Astrocyte (in vitro differentiated cells and primary cell): Measurements from ENCODE around the gene MIEF1. TPM values are rescaled to one million over a fixed set of nuclear protein-coding genes. Genes with fewer than 3 reads are reported as not detected.
A peak's percentile ranks its signal among the peaks of the same experiment; 100 is the strongest.

ENCODE experiments used
- DNase-seq: peaks from one replicate; pipeline ENCODE4 v3.0.0-alpha.2; 2010; ENCODE audit warnings: low read depth
- FAIRE-seq: peaks from 2 replicates; lab custom pipeline; 2011; peaks lifted over from hg19 to GRCh38; lab: Jason Lieb, UNC
- H2AFZ ChIP-seq: 2 replicates; pipeline ENCODE4 v1.6.0; 2012; ENCODE audit warnings: low read depth, low read length, inconsistent platforms
- H3K27ac ChIP-seq: 2 replicates; pipeline ENCODE4 v1.5.1; 2011; ENCODE audit warnings: low read depth, low read length, inconsistent platforms
- H3K27me3 ChIP-seq: 2 replicates; pipeline ENCODE4 v1.6.0; 2011; ENCODE audit warnings: low read length, inconsistent platforms; ENCODE audit not compliant: insufficient read depth
- H3K36me3 ChIP-seq: 2 replicates; pipeline ENCODE4 v1.5.1; 2011; ENCODE audit warnings: low read length, inconsistent platforms; ENCODE audit not compliant: insufficient read depth
- H3K4me1 ChIP-seq: 2 replicates; pipeline ENCODE4 v1.5.1; 2011; ENCODE audit warnings: low read length, inconsistent platforms; ENCODE audit not compliant: insufficient read depth
- H3K4me2 ChIP-seq: 2 replicates; pipeline ENCODE4 v1.6.0; 2012; ENCODE audit warnings: low read length, inconsistent platforms
- H3K4me3 ChIP-seq: 2 replicates; pipeline ENCODE4 v1.5.1; 2011; ENCODE audit warnings: low read depth, mild to moderate bottlenecking, low read length, inconsistent platforms; ENCODE audit not compliant: insufficient read depth
- H3K79me2 ChIP-seq: 2 replicates; pipeline ENCODE4 v1.6.0; 2012; ENCODE audit warnings: mild to moderate bottlenecking, low read length, inconsistent platforms; ENCODE audit not compliant: insufficient read depth
- H3K9ac ChIP-seq: 2 replicates; pipeline ENCODE4 v1.6.0; 2012; ENCODE audit warnings: mild to moderate bottlenecking, low read length, inconsistent platforms
- H3K9me3 ChIP-seq: 2 replicates; pipeline ENCODE4 v1.5.1; 2012; ENCODE audit warnings: low read depth, mild to moderate bottlenecking, low read length, inconsistent platforms; ENCODE audit not compliant: insufficient read depth
- H4K20me1 ChIP-seq: 2 replicates; pipeline ENCODE4 v1.6.0; 2012; ENCODE audit warnings: low read length, inconsistent platforms; ENCODE audit not compliant: insufficient read depth
- H3K27ac Mint-ChIP-seq: one replicate; pipeline ENCODE4 v1.8.0; 2021; ENCODE audit warnings: mild to moderate bottlenecking, mixed read lengths; ENCODE audit not compliant: unreplicated experiment
- H3K27me3 Mint-ChIP-seq: one replicate; pipeline ENCODE4 v1.8.0; 2021; ENCODE audit warnings: low read depth, mixed read lengths; ENCODE audit not compliant: unreplicated experiment
- H3K36me3 Mint-ChIP-seq: one replicate; pipeline ENCODE4 v1.8.0; 2021; ENCODE audit warnings: low read depth, mixed read lengths; ENCODE audit not compliant: unreplicated experiment
- H3K4me1 Mint-ChIP-seq: one replicate; pipeline ENCODE4 v1.8.0; 2021; ENCODE audit warnings: low read depth, mixed read lengths; ENCODE audit not compliant: unreplicated experiment
- H3K4me3 Mint-ChIP-seq: one replicate; pipeline ENCODE4 v1.8.0; 2021; ENCODE audit warnings: mild to moderate bottlenecking, moderate library complexity, mixed read lengths; ENCODE audit not compliant: unreplicated experiment
- H3K9me3 Mint-ChIP-seq: one replicate; pipeline ENCODE4 v1.8.0; 2021; ENCODE audit warnings: mild to moderate bottlenecking, mixed read lengths; ENCODE audit not compliant: unreplicated experiment
- CTCF ChIP-seq: IDR thresholded peaks from 2 replicates; pipeline ENCODE4 v1.5.1; 2011; ENCODE audit warnings: low read depth, mild to moderate bottlenecking, inconsistent platforms, low read length, moderate library complexity; ENCODE audit not compliant: insufficient read depth
- EZH2 ChIP-seq: IDR thresholded peaks from 2 replicates; pipeline ENCODE4 v1.6.1; 2012; ENCODE audit warnings: mild to moderate bottlenecking, low read length, inconsistent platforms; ENCODE audit not compliant: insufficient read depth
- total RNA-seq: library from RNA; stranded (reverse); gene quantifications from 2 replicates; pipeline ENCODE4 v1.2.1, GENCODE V29; 2021

Gene MIEF1
- total RNA-seq, 1 donor from 2014 or later = 35.6 TPM

DNA sequence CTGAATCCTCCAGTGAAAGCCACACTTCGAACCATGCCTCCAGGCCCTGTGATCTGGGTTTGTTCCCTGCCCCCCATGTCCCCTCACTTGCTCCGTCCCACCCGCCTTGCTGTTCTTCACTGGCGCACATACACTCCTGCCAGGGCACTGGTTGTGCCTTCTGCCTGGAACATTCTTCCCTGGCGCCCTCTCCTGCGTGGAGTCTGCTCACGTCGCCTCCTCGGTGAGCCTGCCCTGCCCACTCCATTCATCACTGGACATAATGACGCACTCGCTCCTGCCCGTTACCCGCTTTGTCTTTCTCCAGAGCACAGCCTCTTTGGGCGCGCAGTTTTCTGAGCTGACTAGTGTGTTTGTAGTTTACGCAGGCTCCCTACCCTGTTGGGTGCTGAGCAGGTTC, 21.0 kb upstream of the MIEF1 start:
- no peak for FAIRE-seq

GRCh38 chr22:39481595-39481994, 20.5 kb upstream of the MIEF1 start:
- Histone ChIP-seq H3K4me3 (no peak overlapping the region), H3K9me3 (no peaks in the 10 kb centered on the region), H3K4me1 (no peaks in the 10 kb centered on the region), H3K27me3 (no peaks in the 10 kb centered on the region), H3K4me2 (no peak overlapping the region), H3K36me3 (no peaks in the 10 kb centered on the region), H2AFZ (no peak overlapping the region), H3K9ac (no peak overlapping the region), H3K27ac (no peak overlapping the region), H4K20me1 (no peaks in the 10 kb centered on the region), H3K79me2 (no peaks in the 10 kb centered on the region)
- no peak for TF ChIP-seq EZH2
- TF ChIP-seq CTCF = no peak
- DNase-seq (no peak), FAIRE-seq (no peak)
- Mint-ChIP-seq H3K4me1 (peaks cover under 1% of the 10 kb centered on the region), H3K27me3 (peaks cover 8% of the 10 kb centered on the region), H3K4me3 (no peak overlapping the region), H3K9me3 (peaks cover 2% of the 10 kb centered on the region), H3K36me3 (no peaks in the 10 kb centered on the region), H3K27ac (no peak overlapping the region)

More for the DNA sequence above, 21.0 kb upstream of the MIEF1 start:
- Histone ChIP-seq H2AFZ (no peak overlapping the region), H3K79me2 (no peaks in the 10 kb centered on the region), H3K4me3 (no peak overlapping the region), H3K9ac (no peak overlapping the region), H3K4me1 (no peaks in the 10 kb centered on the region), H3K9me3 (no peaks in the 10 kb centered on the region), H3K36me3 (no peaks in the 10 kb centered on the region), H3K4me2 (no peak overlapping the region), H3K27ac (no peak overlapping the region), H3K27me3 (no peaks in the 10 kb centered on the region), H4K20me1 (no peaks in the 10 kb centered on the region)
- H3K4me3 Mint-ChIP-seq = no peak overlapping the region
- TF ChIP-seq EZH2 = no peak
- TF ChIP-seq CTCF = no peak
- peaks cover 3% of the 10 kb centered on the region for H3K4me1 Mint-ChIP-seq
- DNase-seq = peak; percentile 16
- H3K27me3 Mint-ChIP-seq = peaks cover 8% of the 10 kb centered on the region
- H3K9me3 Mint-ChIP-seq = peaks cover 2% of the 10 kb centered on the region
- H3K27ac Mint-ChIP-seq = no peak overlapping the region
- H3K36me3 Mint-ChIP-seq = no peaks in the 10 kb centered on the region

GRCh38 chr22:39482768-39483167, 19.3 kb upstream of the MIEF1 start:
- FAIRE-seq = no peak

More at GRCh38 chr22:39482768-39483167, 19.3 kb upstream of the MIEF1 start:
- peaks cover 2% of the 10 kb centered on the region for H3K9me3 Mint-ChIP-seq
- H3K9ac ChIP-seq = no peak overlapping the region
- H3K9me3 ChIP-seq = no peaks in the 10 kb centered on the region
- no peak overlapping the region for H3K4me2 ChIP-seq
- no peak overlapping the region for H3K27ac ChIP-seq
- no peak for DNase-seq
- no peaks in the 10 kb centered on the region for H3K79me2 ChIP-seq
- H3K4me3 Mint-ChIP-seq = no peak overlapping the region
- H3K27me3 Mint-ChIP-seq = peaks cover 8% of the 10 kb centered on the region
- H2AFZ ChIP-seq = no peak overlapping the region
- H3K4me1 ChIP-seq = no peaks in the 10 kb centered on the region
- H4K20me1 ChIP-seq = no peaks in the 10 kb centered on the region
- H3K27ac Mint-ChIP-seq = no peak overlapping the region
- H3K36me3 ChIP-seq = no peaks in the 10 kb centered on the region
- no peak overlapping the region for H3K4me3 ChIP-seq
- no peaks in the 10 kb centered on the region for H3K27me3 ChIP-seq
- no peak for TF ChIP-seq EZH2
- TF ChIP-seq CTCF = no peak
- H3K4me1 Mint-ChIP-seq = no peaks in the 10 kb centered on the region
- no peaks in the 10 kb centered on the region for H3K36me3 Mint-ChIP-seq
